Ramos (cell line): ENCODE data around the gene UGDH.
"Not testable (repeated sequence)": the region's sequence is repeated elsewhere in the genome, so short reads cannot be mapped to it uniquely, and the experiment has no call there.

Source experiments
- in situ Hi-C: fragments of 300-500 bp; cut with MboI; formaldehyde crosslinking; loops from one replicate; pipeline ENCODE4 v1.14.3; 2022; ENCODE audit warnings: low sequenced_read_pairs; ENCODE audit not compliant: unreplicated experiment

Gene UGDH

DNA sequence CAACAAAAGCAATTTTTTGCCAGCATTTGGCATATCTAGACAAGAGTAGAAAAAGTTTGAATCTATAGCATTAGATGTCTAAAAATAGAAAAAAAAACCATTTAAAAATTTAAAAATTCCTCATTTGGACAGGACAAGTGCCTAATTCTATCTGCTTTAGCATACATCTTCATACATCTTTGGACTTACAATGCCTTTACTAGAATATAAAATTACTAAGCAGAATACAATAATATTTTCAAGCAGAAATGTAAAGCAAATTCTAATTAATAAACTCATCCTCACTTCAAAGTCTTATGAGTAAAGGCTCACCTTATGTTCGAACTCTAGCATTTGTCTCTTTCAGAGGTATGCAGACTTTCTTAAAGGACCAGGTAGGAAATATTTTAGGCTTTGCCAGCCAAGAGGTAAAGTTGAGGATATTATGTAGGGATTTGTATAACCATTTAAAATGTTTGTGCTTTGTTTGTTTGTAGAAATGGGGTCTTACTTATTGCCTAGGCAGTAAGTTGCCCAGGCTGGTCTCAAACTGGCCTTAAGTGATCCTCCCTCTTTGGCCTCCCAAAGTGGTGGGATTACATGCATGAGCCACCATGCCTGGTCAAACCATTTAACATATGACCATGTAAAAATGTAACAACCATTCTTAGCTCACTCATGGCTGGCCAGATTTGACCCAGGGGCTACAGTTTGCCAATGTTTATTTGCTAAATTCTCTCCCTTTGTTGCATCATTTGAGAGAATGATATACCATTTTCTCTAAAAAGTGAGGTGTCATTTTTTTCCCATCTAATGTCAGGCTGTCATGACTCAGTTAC is 29.1 kb downstream of the UGDH start:
- in situ Hi-C loops, result no loop called here

DNA sequence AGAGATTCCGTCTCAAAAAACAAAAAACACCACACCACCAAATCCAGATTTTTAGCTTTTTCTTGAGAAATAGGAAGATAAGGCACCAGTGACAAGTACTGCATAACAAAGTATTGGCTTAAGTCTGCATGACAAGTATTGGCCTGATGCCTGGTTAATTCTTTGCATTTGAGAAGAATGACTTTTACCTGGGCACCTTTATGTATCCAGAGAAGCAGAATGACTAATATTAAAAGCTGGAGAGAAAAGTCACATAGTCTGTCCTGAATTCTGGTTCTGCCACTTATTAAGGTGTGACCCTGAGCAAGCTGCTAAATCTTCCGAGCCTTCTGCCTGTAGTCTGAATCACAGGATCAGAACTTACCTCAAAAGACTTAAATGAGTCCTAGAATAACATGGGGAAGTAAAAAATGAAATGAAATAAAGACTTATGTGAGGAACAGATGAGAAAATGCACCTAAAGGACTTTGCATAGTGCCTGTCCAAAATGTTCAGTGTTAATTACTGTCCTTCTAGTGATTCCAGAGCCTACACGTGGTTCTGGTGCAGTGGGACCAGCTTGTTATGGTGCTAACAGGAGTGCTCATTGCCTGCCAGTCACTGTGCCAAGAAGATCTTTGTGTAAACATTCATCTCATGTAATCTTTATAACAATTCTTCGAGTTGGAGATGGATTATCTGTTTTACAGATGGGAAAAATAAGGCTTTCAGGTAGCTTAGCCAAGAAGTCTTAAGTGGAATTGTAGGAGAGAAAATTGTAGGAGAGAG is 31.6 kb downstream of the UGDH start:
- in situ Hi-C loops, result no loop called here

DNA sequence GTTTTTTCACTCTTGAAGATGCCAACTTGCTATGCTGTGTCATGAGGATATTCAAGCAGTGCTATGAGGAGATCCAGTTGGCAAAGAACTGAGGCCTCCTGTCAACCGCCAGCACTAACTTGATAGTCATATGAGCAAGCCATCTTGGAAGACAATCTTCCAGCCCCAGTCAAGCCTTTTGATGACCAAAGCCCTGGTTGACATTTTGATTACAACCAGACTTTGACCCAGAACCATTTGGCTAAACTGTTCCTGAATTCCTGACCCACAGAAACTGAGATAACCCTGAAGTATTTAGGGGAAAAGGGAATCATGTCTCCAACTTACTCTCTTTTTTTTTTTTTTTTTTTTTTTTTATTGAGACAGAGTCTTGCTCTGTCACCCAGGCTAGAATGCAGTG is 32.9 kb downstream of the UGDH start:
- in situ Hi-C loops, result no loop called here

DNA sequence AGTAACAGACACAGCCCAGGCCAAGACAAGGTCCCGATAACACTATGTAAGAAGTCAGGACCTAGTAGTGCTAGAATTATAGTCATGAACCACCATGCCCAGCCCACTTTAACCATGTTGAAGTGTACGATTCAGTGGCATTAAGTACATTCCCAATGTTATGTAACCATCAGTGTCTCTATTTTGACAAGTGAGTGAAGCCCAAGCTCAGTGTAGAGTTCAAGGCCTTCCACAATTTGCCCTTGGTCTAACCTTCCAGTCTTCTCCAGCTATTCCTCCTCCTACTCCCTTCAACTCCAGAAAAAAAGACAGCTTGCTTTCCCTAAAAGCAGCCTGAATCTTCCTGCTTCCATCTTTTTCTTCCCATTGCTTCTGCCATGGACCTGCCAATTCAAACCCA is 36.9 kb downstream of the UGDH start:
- in situ Hi-C loops, result no loop called here

DNA sequence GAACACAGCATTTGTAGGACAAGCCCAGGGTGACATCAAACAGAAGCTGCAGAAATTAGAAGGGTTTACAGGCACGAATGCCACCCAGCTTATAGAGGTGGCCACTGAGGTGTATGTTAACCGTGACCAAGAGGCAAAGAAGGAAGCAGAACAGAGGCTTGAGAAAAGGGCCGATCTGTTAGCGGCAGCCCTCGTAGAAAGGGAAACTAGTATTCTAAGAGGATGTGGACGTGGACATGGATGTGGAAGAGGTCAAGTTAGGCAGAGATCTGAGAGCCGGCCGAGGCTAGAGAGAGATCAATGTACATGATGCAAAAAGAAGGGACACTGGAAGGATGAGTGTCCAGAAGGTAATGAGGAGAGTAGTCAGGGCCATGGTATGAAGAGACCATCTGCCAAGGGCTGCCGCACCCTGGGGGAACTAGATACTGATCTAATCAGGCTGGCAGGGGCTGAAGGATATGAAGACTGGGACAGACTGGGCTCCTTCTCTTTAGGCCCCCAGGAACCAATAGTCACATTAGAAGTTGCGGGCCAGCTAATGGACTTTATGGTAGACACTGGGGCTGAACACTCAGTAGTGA is 40.9 kb downstream of the UGDH start:
- in situ Hi-C loops, result no loop called here

DNA sequence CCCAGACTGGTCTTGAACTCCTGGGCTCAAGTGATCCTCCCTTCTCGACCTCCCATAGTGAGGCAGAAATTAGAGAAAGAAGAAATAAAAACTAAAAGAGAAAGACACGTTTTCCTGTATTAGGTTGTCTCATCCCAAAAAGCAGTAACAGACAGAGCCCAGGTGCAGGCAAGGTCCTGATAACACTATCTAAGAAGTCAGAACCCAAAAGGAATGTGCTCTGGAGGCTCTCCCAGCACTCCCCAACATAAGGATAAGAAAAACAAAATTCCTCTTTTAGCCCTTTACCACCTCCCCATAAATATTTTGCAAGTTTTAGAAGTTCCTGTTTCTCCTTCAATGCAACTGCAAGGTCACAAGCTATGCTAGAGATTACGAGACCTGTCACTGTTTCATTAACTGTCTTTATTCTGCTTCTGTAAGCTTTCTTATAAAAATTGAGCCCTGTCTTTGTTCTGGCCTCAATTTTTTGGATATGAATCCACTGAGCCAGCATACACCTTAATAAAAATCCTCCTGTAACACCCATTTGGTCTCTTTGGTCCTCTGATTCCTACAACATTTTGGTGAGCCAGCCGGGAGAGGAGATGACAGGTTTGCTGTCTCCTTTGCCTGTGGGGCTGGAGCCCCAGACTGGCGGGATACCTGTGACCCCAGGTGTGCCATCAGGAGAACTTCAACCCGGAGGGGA is 42.5 kb downstream of the UGDH start:
- in situ Hi-C loops, result no loop called here

DNA sequence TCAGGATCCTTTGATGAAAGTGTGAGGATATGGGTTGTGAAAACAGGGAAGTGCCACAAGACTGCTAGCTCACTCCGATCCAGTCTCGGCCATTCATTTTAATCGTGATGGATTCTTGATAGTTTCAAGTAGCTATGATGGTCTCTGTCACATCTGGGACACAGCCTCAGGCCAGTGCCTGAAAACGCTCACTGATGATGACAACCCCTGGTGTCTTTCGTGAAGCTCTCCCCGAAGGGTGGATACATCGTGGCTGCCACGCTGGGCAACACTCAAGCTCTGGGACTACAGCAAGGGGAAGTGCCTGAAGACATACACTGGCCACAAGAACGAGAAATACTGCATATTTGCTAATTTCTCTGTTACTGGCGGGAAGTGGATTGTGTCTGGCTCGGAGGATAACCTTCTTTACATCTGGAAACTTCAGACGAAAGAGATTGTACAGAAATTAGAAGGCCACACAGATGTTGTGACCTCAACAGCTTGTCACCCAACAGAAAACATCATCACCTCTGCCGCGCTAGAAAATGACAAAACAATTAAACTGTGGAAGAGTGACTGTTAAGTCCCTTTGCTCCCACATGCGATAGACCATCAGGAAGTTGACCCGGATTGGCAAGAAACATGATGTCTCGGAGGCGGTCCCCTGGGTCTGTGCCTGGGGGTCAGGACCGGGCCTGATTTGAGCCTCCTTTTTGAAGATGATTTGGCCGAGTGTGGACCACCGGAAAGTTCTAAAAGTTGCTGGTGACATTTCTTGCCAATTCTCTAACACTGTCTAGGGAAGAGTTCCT is 46.1 kb downstream of the UGDH start:
- in situ Hi-C loops, result no loop called here

DNA sequence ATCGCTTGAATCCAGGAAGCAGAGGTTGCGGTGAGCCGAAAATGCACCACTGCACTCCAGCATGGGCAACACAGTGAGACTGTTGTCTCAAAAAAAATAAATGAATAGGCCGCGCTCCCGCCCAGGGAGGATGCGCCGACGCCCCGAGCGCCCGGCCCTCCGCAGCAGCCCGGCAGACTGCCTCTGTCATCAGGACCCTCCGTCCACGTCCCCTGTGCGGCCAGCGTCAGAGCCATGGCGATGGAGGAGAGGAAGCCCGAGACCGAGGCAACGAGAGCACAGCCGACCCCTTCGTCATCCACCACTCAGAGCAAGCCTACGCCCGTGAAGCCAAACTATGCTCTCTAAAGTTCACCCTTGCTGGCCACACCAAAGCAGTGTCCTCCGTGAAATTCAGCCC is 47.0 kb downstream of the UGDH start:
- in situ Hi-C loops, result no loop called here

DNA sequence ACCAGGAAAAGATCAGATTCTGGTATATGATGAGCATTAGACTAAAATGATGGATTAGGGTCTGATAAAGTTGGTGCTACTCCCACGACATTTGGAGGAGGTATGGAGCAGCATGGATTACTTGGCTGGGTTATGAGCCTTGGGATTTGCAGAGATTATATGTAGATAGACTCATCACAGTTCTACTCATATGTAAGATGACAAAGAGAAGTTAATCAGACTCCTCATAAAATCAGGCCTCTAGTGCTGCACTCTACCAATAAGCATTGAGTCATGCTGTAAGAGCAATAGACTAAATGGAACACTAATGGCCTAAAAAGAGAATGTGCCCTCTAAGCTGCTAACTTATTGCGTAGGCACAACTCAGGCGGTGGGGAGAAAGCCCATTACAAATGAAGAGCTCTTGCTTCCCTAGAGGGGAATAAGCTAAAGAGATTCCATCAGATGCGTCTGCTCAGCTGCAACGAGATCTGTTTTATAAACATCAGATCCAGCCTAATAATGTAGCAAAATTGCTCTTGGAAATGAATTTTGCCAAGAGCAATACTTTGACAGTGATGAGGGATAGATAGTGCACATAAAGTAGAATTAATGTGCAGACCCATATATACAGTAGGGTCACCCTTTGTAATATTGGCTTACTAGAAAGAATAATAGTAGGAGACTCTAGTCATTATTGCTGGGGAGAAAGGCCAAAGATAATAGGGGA is 50.9 kb downstream of the UGDH start:
- in situ Hi-C loops, result loop anchor here (10.0 kb wide), 1 partner anchor 498 kb away; the partner anchor contains the start of gene PDS5A

DNA sequence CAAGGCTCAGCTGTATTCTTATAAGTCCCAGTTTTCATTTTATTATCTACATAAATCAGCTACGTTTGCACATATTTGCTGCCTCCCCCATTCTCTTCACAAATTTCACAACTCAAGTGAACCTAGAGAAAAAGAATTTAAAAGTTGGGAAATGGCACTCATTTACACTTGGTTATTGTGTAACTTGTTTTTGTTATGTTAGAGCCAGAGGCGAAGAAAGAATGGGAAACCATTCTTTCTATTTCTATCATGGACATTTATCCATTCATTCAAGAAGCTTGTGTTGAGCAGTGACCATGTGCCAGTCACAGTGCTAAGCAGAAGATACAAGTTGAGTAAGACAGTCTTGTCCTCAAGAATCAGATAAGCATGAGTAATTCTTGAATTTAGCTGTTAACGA is 54.8 kb downstream of the UGDH start:
- in situ Hi-C loops, result loop anchor here (10.0 kb wide), 1 partner anchor 502 kb away; the partner anchor contains the start of gene PDS5A

DNA sequence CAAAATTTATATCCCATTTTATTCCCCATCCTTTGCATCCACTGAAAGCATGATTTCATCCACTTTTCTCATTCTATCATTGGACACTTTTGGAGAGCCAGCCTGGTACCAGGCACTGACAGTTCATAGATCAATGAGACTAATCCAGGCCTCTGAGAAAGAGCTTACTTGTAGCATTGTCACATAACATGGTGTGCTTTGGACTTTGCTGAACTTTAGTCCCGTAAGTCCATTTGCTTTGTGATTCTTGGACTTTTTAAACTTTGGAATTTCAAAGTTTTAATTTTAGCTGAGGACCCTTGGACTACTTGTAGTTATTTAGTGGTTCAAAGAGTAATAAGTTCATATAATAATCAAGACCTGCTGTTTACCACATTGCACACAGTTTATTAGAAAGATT is 56.8 kb downstream of the UGDH start:
- in situ Hi-C loops, result loop anchor here (10.0 kb wide), 1 partner anchor 504 kb away; the partner anchor contains the start of gene PDS5A

DNA sequence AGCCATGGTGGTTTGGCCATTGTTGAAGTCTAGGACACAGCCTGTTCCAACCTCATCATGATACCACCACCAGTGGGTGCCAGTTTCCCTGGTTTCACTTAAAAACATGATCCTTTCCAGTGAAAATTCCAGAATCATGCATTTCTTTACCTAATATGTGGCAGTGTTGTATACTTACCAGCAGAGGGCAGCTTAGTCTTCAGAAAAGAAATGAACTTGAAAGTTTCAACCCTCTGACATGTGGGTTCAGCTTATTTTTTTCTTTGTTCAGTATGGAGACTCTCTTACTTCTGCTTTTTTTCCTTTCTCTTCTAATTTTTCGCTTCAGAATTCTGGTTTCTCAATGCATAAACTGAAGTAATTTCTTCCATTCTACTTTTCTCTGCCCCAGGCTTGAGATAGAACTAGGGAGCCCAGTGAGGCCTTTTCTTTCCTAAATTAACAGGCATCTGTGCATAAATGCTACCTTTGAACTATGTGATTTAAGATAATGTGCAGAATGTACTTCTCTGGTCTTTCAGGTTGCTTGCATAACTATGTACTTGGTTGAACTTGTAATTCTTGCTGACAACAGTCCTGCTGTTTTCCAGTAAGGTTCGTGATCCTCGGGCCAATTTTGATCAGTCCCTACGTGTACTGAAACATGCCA is 57.7 kb downstream of the UGDH start:
- in situ Hi-C loops, result loop anchor here (10.0 kb wide), 1 partner anchor 505 kb away; the partner anchor contains the start of gene PDS5A

DNA sequence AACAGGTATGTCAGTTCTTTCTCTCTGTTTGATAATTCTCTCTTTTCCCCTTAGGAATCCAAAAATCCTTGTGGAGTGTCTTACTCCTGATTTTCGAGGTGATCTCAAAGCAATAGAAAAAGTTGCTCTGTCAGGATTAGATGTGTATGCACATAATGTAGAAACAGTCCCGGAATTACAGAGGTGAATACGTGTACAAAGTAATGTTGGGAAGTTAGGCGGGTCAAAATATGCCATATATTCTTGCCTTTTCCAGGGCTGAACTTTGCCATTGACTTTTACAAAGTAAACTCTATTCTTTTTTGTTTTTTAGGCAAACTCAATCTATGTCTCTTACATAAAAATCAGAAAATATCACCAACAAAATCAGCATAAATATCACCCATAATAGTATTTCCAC is 59.8 kb downstream of the UGDH start:
- in situ Hi-C loops, result no loop called here

DNA sequence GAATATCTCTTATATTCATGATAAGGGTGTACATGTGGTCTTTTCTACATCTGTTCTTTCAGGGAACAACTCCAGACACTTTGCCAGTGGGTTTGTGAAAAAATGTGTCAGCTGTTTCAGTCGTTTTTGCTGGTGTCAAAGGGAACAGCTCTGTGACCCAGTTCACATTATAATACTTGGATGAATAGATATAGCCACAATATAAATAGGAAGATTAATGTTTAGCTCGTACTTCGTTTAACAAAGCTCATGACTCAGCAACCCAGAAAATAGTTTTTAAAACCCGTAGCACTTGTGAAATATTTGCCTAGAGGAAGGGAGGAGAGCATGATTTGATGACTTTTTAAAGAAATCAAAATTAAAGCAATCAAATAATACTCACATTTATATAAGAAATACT is 60.5 kb downstream of the UGDH start:
- in situ Hi-C loops, result no loop called here

DNA sequence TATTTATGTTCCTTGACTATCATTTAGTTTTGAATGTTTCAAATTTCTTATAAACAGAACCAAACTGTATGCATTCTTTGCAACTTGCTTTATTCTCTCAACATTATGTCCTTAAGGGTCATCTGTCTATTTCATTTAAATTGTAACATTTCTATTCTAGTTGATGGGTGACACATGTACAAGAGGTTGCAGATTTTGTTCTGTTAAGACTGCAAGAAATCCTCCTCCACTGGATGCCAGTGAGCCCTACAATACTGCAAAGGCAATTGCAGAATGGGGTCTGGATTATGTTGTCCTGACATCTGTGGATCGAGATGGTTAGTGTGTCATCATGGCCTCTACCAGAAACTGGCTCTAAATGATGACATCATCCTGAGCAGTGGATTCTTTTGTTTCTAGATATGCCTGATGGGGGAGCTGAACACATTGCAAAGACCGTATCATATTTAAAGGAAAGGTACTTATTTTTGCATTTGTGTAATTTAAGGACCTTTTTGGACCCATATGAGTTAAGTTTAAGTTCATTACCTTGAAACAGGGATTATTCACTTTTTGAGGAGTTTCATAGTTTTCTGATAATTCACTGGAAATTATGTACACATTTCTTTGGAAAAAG is 62.2 kb downstream of the UGDH start:
- in situ Hi-C loops, result no loop called here

DNA sequence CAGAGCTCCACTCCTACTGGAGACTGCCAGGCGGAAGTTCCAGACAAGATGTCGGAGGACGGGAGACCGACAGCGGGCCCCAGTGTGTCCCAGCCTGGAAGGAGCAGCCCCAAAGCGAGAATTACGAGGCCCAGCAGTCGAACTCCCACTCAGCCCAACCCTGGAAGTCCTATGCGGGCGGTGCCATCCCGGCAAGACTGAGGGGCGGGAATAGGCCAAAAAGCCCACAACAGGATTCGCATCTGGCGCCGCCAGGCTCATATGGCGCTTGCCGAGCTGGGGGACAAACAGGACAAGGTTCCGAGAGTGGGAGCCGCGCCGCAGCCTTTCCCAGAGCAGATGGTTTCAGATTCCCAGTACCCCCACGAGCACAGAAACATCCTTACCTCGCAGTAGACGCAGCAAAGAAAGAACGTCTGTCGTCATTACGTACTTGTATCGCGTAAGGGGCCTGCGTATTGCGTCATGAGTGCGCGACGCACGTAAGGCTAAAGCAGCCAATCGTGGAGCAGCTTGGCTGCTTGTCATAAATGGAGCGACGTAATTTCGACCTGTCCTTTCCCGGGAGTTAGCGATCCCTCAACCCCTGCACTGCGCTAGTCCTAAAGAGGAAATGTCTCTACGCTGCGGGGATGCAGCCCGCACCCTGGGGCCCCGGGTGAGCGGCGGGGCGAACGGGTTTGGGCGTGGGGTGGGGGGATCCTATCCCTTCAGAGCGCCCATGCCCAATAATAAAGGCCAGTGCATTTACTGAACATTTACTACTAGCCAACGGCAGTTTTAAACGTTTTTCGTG is 68.5 kb downstream of the UGDH start, which contains the start of the genes LIAS and RPL9:
Gene LIAS, plus strand, starts transcription at position 552 of the 796 bp plus-strand sequence. Its CDS starts 62 bp downstream, at position 614.
Gene RPL9, minus strand, starts transcription at position 418 of the 796 bp plus-strand sequence. CDS start 483 bp downstream, outside the sequence.
- in situ Hi-C loops, result no loop called here

DNA sequence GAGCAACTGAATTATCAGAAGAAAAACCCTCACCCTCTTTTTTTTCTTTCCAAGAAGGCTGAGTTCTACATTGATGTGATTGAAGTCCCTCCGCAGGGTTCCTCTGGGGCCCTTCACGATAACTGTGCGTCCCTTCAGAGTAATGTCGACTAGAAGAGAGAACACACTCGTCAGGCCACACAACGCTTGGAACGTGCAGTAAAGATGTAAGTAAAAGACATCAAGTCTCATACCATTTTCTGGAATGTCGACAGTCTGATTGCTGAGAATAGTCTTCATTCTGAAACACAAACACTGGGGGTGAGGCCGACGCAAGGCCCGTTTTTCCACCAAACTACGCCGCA is 69.1 kb downstream of the UGDH start:
- in situ Hi-C loops, result not testable (repeated sequence)
